ENCODE results near the gene NFIC. TPM values are rescaled to one million over a fixed set of nuclear protein-coding genes. Genes with fewer than 3 reads are reported as not detected.

NFIC gene
- total RNA-seq, result 10 to 100 TPM; 11.9 to 12.8 TPM

- CTCF ChIA-PET, result no interaction called here
- Mint-ChIP-seq H3K9me3 (no peaks in the 10 kb centered on the region), H3K27me3 (ENCODE audit: low read depth) (no peaks in the 10 kb centered on the region), H3K4me3 (peak within 1 kb of the TSS; percentile 72), H3K36me3 (ENCODE audit: low read depth) (no peaks in the 10 kb centered on the region), H3K4me1 (ENCODE audit: low read depth) (peaks cover 42% of the 10 kb centered on the region), H3K27ac (no peak within 1 kb of the TSS)
- intact Hi-C loops (cut with micrococcal nuclease), result no loop called here
- peak; percentile 52 for DNase-seq
Measured at GRCh38 chr19:3365836-3366752, at the start of gene NFIC. NFIC (plus strand) TSS chr19:3366583; CDS start chr19:3366637, 54 bp downstream.

GRCh38 chr19:3316659-3317207 lies 49.6 kb upstream of the NFIC start:
- H3K27ac Mint-ChIP-seq, result no peak overlapping the region
- no peak for DNase-seq
- no peak overlapping the region for H3K4me3 Mint-ChIP-seq
- H3K27me3 Mint-ChIP-seq (ENCODE audit: low read depth), result peaks cover 33% of the 10 kb centered on the region
- CTCF ChIA-PET, result interaction anchor here (0.6 to 1.1 kb wide), 3 partner anchors 156 to 382 kb away, joined by 3 to 5 read pairs (median 3); no protein-coding TSS in a partner anchor
- H3K4me1 Mint-ChIP-seq (ENCODE audit: low read depth), result no peaks in the 10 kb centered on the region
- no peaks in the 10 kb centered on the region for H3K36me3 Mint-ChIP-seq (ENCODE audit: low read depth)
- intact Hi-C loops (cut with micrococcal nuclease), result no loop called here
- H3K9me3 Mint-ChIP-seq, result no peaks in the 10 kb centered on the region

GRCh38 chr19:3319643-3320353 lies 46.6 kb upstream of the NFIC start:
- Mint-ChIP-seq H3K36me3 (ENCODE audit: low read depth) (no peaks in the 10 kb centered on the region), H3K4me1 (ENCODE audit: low read depth) (no peaks in the 10 kb centered on the region), H3K27me3 (ENCODE audit: low read depth) (peaks cover 21% of the 10 kb centered on the region), H3K9me3 (no peaks in the 10 kb centered on the region), H3K27ac (no peak overlapping the region), H3K4me3 (no peak overlapping the region)
- DNase-seq, result no peak
- CTCF ChIA-PET, result no interaction called here
- intact Hi-C loops (cut with micrococcal nuclease), result no loop called here

GRCh38 chr19:3320354-3320670 lies 46.1 kb upstream of the NFIC start:
- Mint-ChIP-seq H3K4me1 (ENCODE audit: low read depth) (no peaks in the 10 kb centered on the region), H3K27me3 (ENCODE audit: low read depth) (peaks cover 21% of the 10 kb centered on the region), H3K4me3 (no peak overlapping the region), H3K36me3 (ENCODE audit: low read depth) (no peaks in the 10 kb centered on the region), H3K27ac (no peak overlapping the region), H3K9me3 (no peaks in the 10 kb centered on the region)
- intact Hi-C loops (cut with micrococcal nuclease), result no loop called here
- DNase-seq, result no peak
- CTCF ChIA-PET, result no interaction called here

- DNase-seq, result no peak
- CTCF ChIA-PET, result interaction anchor here (0.9 kb wide), 1 partner anchor 15 kb away, joined by 7 read pairs; no protein-coding TSS in a partner anchor
- H3K27ac Mint-ChIP-seq, result no peak overlapping the region
- H3K4me1 Mint-ChIP-seq (ENCODE audit: low read depth), result no peaks in the 10 kb centered on the region
- peaks cover 21% of the 10 kb centered on the region for H3K27me3 Mint-ChIP-seq (ENCODE audit: low read depth)
- intact Hi-C loops (cut with micrococcal nuclease), result no loop called here
- no peak overlapping the region for H3K4me3 Mint-ChIP-seq
- no peaks in the 10 kb centered on the region for H3K36me3 Mint-ChIP-seq (ENCODE audit: low read depth)
- no peaks in the 10 kb centered on the region for H3K9me3 Mint-ChIP-seq
Measured at GRCh38 chr19:3320853-3321252, 45.5 kb upstream of the NFIC start.

GRCh38 chr19:3321696-3322095 lies 44.7 kb upstream of the NFIC start:
- Mint-ChIP-seq H3K36me3 (ENCODE audit: low read depth) (no peaks in the 10 kb centered on the region), H3K4me3 (no peak overlapping the region), H3K27me3 (ENCODE audit: low read depth) (peaks cover 17% of the 10 kb centered on the region), H3K4me1 (ENCODE audit: low read depth) (no peaks in the 10 kb centered on the region), H3K9me3 (no peaks in the 10 kb centered on the region), H3K27ac (no peak overlapping the region)
- DNase-seq, result no peak
- intact Hi-C loops (cut with micrococcal nuclease), result no loop called here
- CTCF ChIA-PET, result interaction anchor here (0.6 to 0.9 kb wide), 3 partner anchors 16 to 151 kb away, joined by 5 to 7 read pairs (median 5); no protein-coding TSS in a partner anchor

- H3K4me3 Mint-ChIP-seq, result no peak overlapping the region
- no peaks in the 10 kb centered on the region for H3K36me3 Mint-ChIP-seq (ENCODE audit: low read depth)
- CTCF ChIA-PET, result interaction anchor here (0.9 kb wide), 1 partner anchor 150 kb away, joined by 5 read pairs; no protein-coding TSS in a partner anchor
- H3K9me3 Mint-ChIP-seq, result no peaks in the 10 kb centered on the region
- H3K27ac Mint-ChIP-seq, result no peak overlapping the region
- no peak for DNase-seq
- intact Hi-C loops (cut with micrococcal nuclease), result no loop called here
- peaks cover 2% of the 10 kb centered on the region for H3K4me1 Mint-ChIP-seq (ENCODE audit: low read depth)
- peaks cover 17% of the 10 kb centered on the region for H3K27me3 Mint-ChIP-seq (ENCODE audit: low read depth)
Measured at GRCh38 chr19:3322199-3322978, 44.0 kb upstream of the NFIC start.

GRCh38 chr19:3323026-3323425 lies 43.4 kb upstream of the NFIC start:
- CTCF ChIA-PET, result interaction anchor here (0.8 to 1.2 kb wide), 4 partner anchors 70 to 150 kb away, joined by 3 to 5 read pairs (median 4); no protein-coding TSS in a partner anchor
- Mint-ChIP-seq H3K27me3 (ENCODE audit: low read depth) (peaks cover 17% of the 10 kb centered on the region), H3K27ac (no peak overlapping the region), H3K36me3 (ENCODE audit: low read depth) (no peaks in the 10 kb centered on the region), H3K4me3 (no peak overlapping the region), H3K9me3 (no peaks in the 10 kb centered on the region), H3K4me1 (ENCODE audit: low read depth) (peaks cover 2% of the 10 kb centered on the region)
- intact Hi-C loops (cut with micrococcal nuclease), result no loop called here
- no peak for DNase-seq

GRCh38 chr19:3323658-3324057 lies 42.7 kb upstream of the NFIC start:
- no peaks in the 10 kb centered on the region for H3K36me3 Mint-ChIP-seq (ENCODE audit: low read depth)
- no peak overlapping the region for H3K4me3 Mint-ChIP-seq
- peaks cover 2% of the 10 kb centered on the region for H3K4me1 Mint-ChIP-seq (ENCODE audit: low read depth)
- DNase-seq, result no peak
- CTCF ChIA-PET, result interaction anchor here (0.6 to 1.2 kb wide), 7 partner anchors 70 to 162 kb away, joined by 3 to 5 read pairs (median 4); no protein-coding TSS in a partner anchor
- H3K27ac Mint-ChIP-seq, result no peak overlapping the region
- intact Hi-C loops (cut with micrococcal nuclease), result no loop called here
- H3K27me3 Mint-ChIP-seq (ENCODE audit: low read depth), result peaks cover 17% of the 10 kb centered on the region
- H3K9me3 Mint-ChIP-seq, result no peaks in the 10 kb centered on the region

- H3K36me3 Mint-ChIP-seq (ENCODE audit: low read depth), result no peaks in the 10 kb centered on the region
- peaks cover 2% of the 10 kb centered on the region for H3K4me1 Mint-ChIP-seq (ENCODE audit: low read depth)
- peaks cover 13% of the 10 kb centered on the region for H3K27me3 Mint-ChIP-seq (ENCODE audit: low read depth)
- intact Hi-C loops (cut with micrococcal nuclease), result no loop called here
- CTCF ChIA-PET, result interaction anchor here (0.6 to 3.0 kb wide), 6 partner anchors 71 to 349 kb away, joined by 3 to 18 read pairs (median 4); no protein-coding TSS in a partner anchor
- H3K27ac Mint-ChIP-seq, result no peak overlapping the region
- no peak overlapping the region for H3K4me3 Mint-ChIP-seq
- H3K9me3 Mint-ChIP-seq, result no peaks in the 10 kb centered on the region
- peak; percentile 90 for DNase-seq
Measured at GRCh38 chr19:3324405-3324856, 42.0 kb upstream of the NFIC start.

GRCh38 chr19:3325451-3325850 lies 40.9 kb upstream of the NFIC start:
- H3K36me3 Mint-ChIP-seq (ENCODE audit: low read depth), result no peaks in the 10 kb centered on the region
- H3K4me3 Mint-ChIP-seq, result no peak overlapping the region
- H3K4me1 Mint-ChIP-seq (ENCODE audit: low read depth), result peaks cover 2% of the 10 kb centered on the region
- DNase-seq, result no peak
- intact Hi-C loops (cut with micrococcal nuclease), result no loop called here
- H3K27ac Mint-ChIP-seq, result no peak overlapping the region
- peaks cover 9% of the 10 kb centered on the region for H3K27me3 Mint-ChIP-seq (ENCODE audit: low read depth)
- no peaks in the 10 kb centered on the region for H3K9me3 Mint-ChIP-seq
- CTCF ChIA-PET, result interaction anchor here (0.6 to 3.0 kb wide), 10 partner anchors 22 to 517 kb away, joined by 3 to 18 read pairs (median 3); no protein-coding TSS in a partner anchor
